ENCODE results near the gene CHST9.
"Not testable (repeated sequence)": the region's sequence is repeated elsewhere in the genome, so short reads cannot be mapped to it uniquely, and the experiment has no call there.

CHST9 gene

DNA sequence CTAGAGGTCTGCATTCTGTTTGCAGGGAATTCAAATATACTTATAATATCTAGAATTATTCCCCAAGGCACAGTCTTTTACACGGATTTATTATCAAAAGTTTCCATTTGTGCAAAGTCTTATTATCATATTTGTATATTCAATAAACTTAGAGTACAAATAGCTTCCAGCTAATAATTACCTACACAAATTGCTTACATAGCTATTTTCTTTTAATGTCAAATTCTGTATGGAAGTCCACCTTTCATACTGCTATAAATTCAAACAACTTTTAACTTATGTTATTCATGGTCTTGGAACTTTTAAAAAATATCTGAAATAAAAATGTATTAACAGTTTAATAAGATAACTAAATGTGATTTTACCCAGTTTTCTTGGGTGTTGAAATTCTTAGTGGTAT, 13.1 kb downstream of the CHST9 start:
- no peak for DNase-seq (ENCODE audit: low spot score)

DNA sequence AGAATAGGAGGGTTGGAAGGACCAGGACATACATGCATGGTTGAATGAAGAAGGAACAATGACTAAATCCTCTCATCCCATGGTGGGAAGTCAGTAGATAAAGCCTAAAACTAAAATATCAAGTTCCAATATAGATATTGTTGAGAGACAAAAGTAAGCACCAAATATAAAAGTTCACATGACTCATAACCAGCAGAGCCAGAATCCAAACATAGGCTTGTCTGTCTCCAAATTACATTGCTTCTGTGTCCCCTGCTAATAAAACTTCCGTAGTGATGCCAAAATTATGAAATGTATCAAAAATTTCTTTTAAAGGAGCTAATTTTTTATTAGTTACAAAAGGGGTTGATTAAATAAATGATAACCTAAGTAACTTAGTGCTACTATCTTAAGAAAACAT, 19.7 kb downstream of the CHST9 start:
- DNase-seq (ENCODE audit: low spot score) = no peak

DNA sequence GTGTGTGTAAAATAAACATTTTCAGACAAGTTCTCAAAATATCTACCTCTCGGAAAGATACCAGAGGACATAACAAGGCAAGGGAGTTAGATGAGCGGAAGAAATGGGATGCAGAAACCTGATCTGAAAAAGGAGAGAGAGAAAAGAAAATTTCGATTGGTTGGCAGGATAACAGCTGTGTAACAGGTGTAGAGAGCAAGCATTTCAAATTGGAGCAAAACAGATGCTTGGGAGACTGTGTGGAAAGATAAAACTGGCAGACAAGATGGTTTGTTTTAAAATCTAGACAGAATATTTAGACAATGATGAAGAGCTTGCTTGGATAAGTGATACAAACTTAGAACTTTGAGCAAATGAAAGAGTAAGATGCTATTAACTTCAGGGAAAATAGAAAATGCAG, 20.2 kb downstream of the CHST9 start:
- DNase-seq (ENCODE audit: low spot score) = no peak

DNA sequence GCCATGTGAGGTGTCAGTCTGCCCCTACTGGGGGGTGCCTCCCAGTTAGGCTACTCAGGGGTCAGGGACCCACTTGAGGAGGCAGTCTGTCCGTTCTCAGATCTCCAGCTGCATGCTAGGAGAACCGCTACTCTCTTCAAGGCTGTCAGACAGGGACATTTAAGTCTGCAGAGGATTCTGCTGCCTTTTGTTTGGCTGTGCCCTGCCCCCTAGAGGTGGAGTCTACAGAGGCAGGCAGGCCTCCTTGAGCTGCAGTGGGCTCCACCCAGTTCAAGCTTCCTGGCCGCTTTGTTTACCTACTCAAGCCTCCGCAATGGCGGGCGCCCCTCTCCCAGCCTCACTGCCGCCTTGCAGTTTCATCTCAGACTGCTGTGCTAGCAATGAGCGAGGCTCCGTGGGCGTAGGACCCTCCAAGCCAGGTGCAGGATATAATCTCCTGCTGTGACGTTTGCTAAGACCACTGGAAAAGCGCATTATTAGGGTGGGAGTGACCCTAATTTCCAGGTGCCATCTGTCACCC, 21.9 kb downstream of the CHST9 start:
- DNase-seq (ENCODE audit: low spot score) = not testable (repeated sequence)

DNA sequence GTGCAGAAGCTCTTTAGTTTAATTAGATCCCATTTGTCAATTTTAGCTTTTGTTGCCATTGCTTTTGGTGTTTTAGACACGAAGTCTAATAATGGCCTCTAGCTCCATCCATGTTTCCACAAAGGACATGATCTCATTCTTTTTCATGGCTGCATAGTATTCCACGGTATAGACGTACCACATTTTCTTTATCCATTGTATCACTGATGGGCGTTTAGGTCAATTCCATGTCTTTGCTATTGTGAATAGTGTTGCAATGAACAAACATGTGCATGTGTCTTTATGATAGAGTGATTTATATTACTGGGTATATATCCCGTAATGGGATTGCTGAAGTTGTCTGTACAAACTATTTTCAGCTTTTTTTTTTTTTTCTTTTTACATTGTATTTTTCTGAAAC, 35.9 kb downstream of the CHST9 start:
- not testable (repeated sequence) for DNase-seq (ENCODE audit: low spot score)

DNA sequence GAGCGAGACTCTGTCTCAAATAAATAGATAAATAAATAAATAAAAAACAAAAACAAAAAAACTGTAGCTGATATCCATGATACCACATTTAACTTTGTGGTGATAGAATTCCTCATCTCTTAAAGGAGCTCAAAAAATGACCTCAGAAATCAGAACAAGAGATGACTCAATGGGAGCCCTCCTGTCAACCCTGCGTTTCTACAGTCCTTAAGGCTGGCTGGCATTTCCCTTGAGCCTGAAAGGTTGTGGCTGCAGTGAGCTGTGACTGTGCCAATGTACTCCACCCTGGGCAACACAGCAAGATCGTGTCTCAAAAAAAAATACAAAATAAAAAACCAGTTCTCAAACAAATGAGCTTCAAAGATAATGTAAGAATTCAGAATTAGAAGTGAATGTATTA, 40.4 kb downstream of the CHST9 start:
- DNase-seq (ENCODE audit: low spot score) = no peak

DNA sequence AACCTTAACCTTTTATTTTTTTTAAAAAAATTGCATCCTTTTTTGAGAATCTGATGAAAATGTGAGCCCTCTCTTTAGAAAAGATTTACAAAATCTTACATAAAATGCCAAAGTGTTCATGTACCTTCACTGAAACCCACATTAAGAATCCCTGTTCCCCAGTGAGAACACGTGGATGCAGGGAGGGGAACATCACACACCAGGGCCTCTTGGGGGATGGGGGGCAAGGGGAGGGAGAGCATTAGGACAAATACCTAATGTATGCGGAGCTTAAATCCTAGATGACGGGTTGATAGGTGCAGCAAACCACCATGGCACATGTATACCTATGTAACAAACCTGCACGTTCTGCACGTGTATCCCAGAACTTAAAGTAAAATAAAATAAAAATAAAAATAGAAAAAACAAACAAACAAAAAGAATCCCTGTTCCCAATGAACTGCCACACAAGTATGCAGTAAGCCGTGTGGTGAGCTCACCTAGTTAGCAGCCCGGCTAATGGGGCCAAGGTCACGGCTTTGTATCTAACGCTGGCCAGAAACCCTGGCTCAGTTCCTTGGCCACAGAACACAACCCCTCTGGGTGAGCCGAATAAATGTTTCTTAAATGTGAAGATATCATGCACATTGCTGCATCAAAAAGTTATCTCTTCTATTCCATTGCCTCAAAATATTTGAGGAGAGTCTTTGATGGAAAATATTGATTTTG, 41.4 kb downstream of the CHST9 start:
- no peak for DNase-seq (ENCODE audit: low spot score)

DNA sequence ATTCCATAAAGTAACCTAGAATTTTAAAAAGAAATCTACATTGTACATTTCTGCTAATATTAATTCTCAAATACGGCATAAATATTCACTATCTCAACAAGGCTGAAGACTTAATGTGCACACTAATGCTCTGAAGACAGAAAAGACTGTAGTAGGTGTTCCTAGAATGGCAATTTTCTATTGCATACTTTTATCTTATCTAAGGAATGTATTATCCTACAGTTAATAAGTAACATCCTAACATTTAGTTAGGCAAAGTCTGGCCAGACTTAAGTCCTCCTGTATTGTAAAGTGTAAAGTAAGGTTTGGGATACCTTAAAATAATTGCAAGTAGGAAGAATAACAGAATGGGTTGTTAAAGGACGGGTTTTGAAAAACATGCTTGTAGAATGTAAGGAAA, 42.2 kb downstream of the CHST9 start:
- no peak for DNase-seq (ENCODE audit: low spot score)

DNA sequence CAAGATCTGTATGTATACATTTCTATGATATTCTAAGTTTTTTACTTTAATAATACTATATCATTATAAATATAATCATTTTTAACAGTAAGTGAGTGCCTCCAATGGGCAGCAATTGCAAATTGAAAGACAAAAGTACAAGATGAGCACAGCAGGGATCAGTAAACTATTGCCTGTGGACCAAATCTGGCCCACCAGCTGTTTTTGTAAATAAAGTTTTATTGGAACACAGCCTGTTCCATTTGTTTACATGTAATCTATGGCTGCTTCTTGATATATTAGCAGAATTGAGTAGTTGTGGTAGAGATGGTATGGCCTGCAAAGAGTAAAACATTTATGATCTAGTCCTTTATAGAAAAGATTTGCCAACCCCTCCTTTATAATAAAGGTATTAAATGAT, 43.2 kb downstream of the CHST9 start:
- no peak for DNase-seq (ENCODE audit: low spot score)

DNA sequence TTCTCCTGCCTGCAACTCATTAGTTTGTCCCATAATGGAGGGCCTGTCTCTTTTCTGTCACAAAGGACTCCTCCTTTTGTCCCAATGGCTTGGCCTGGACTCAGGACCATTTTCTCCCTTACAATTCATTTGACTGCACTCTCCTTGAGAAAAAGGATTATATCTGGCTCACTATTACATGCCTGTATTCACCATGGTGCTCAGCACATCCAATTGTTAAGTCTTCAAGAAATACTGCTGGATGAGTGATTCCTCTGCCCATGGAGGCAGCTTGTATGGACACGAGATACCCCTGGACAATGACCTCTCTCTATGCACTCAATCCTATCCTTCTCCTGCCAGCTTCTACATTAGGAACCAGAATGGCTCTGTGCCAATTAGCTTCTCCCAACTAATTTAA, 47.0 kb downstream of the CHST9 start:
- DNase-seq (ENCODE audit: low spot score) = no peak

DNA sequence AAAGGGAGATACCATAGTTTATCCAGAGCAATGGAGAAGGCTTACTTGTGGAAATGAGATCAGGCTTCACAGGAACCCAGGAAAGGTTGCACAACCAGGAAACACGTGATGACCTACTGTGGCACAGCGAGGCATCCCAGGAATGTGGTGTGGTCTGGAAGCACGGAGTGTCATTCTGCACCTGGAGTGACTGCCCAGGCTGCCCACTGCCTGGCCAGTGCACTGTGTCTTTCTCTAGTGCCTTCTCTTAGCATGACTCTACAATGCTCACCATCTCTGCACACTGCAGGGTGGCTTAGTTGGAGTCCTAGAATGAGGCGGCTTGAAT, 48.9 kb downstream of the CHST9 start:
- no peak for DNase-seq (ENCODE audit: low spot score)

DNA sequence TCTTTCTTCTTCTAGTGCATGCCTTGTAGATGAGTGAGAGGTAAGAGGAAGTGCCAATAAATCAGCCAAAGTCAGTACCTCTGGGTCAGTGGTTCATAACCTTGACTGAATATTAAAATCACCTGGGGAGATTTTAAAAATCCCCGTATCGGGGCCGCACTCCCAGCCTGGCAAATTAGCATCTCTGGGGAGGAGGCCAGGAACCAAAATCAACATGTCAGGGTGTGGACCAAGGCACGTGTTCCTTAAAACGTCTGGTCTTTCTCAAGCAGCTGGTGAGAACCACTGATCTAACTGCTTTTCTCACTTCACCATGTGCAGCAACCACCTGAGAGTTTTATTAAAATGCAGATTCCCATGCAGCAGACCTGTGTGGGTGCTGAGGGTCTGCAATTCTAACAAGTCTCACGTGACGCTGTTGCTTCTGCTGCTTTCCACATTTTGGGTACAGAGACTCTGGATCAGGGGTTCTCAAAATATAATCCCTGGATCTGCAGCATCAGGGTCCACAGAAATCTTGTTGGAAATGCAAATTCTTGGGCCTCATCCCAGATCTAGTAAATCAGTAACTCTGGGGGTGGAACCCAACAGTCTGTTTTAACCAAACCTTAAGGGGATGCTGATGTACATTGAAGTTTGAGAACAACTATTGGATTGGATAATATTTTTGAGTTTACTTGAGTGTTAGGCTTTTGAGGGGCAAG, 49.5 kb downstream of the CHST9 start:
- DNase-seq (ENCODE audit: low spot score) = no peak

DNA sequence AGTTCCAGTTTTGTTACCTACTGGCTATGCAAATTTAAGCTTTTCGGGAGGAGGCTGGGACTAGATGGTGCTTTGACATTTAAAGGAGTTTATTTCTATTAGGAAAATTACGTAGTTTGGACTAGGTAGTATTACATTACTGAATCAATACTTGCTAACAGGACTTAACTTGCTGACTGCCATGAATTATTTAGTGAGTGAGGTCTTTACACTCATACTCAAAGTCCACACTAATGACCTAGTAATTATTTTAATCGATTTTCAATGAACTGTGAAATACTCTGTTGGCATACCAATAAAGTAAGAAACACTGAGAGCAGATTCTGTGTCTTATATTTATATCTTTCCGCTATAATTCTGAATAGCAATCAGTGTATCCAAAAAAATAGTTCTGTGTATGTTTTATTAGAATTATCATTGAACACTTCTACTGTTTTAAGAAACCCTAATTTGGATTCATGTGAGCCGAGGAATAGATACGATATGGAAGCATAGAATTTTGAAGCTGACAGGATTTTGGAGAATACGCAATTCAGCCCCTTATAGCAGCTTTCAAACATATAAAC, 55.0 kb downstream of the CHST9 start:
- DNase-seq (ENCODE audit: low spot score) = no peak

DNA sequence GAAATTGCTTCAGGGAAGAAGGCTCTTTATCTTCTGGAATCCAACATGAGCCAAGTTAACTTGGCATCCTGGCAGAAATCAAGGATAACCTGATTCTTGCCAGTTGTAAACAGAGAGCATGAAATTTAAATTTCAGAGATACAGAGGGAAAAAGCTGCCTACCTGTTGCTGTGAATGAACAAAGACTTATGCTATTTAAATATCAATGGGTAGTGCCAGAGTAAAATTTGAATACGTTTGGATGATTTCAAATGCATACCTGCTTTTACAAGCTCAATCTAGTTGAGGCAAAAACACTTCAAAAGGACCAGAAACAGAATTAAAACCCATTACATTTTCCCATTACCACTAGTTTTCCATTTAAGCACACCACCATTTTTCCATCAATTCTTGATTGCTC, 60.9 kb downstream of the CHST9 start:
- no peak for DNase-seq (ENCODE audit: low spot score)

DNA sequence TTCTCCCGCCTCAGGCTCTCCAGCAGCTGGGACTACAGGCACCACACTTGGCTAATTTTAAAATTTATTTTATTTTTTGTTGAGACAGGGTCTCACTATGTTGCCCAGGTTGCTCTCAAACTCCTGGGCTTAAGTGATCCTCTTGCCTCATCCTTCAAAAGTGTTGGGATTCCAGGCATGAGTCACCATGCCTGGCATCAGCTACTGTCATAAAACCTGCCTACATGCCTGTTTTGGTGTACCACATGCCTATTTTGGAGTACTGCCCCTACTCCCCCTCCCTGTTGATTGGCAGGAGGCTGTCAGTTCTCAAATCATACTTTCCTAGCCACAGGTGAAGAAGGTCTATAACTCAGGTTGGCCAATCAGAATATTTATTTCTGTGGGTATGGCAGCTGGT, 64.0 kb downstream of the CHST9 start:
- DNase-seq (ENCODE audit: low spot score) = no peak

DNA sequence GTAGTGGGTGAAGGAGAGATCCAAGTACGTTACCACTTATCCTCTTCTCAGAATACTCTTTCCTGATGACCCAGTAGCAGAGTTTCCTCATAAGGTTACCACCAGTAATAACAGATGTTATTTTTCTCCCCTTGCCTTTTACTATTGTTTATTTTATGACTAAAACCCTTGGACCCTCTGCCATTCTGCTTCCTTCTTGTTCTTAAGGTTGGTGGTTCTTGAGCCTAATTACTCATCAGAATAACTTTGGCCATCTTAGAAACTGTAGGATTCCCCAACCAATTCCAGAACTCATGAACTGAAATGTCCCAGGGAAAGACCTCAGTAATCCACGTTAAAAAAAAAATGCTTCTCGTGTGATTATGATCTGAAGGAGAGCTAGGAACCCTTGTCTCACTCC, 64.9 kb downstream of the CHST9 start:
- no peak for DNase-seq (ENCODE audit: low spot score)

DNA sequence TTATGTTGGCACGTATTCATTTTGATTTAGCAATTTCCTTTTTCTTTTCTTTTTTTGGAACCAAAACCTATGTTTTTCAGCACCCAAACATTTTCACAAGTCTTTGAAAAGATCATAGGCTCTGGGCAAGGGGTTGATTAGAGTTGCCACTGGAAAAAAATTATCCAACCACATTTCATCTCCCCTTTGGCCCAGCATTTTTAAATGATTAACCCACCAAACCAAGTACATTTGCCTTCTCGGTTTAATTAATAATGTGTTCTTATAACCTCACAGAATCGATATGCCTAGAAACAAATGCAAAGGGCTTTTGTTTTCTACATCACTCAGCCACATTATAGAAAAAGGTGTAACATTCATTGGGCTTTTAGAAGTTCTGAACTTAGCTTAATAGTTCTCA, 66.1 kb downstream of the CHST9 start:
- no peak for DNase-seq (ENCODE audit: low spot score)

DNA sequence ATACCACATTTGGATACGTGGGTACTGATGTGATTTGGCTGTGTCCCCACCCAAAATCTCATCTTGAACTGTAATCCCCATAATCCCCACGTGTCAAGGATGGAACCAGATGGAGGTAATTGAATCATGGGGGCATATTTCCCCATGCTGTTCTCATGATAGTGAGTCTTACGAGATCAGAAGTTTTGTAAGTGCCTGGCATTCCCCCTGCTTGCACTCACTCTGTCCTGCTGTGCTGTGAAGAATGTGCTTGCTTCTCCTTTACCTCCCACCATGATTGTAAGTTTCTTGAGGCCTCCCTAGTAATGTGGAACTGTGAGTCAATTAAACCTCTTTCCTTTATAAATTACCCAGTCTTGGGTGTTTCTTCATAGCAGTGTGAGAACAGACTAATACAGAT, 70.3 kb downstream of the CHST9 start:
- DNase-seq (ENCODE audit: low spot score) = no peak

DNA sequence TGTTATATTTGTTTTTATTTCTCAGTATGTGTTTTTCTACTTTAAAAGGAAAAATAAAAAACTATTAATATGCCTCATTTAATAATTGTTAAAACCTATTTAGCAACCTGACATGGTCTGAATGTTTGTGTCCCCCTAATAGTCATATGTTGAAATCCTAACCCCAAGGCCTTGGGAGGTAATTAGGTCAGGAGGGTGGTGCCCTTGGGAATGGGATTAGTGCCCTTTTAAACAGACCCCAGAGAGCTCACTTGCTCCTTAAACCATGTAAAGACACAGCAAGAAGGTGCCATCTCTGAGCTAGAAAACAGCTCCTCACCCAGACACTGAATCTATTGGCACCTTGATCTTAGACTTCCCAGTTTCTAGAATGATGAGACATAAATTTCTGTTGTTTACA, 71.8 kb downstream of the CHST9 start:
- no peak for DNase-seq (ENCODE audit: low spot score)

DNA sequence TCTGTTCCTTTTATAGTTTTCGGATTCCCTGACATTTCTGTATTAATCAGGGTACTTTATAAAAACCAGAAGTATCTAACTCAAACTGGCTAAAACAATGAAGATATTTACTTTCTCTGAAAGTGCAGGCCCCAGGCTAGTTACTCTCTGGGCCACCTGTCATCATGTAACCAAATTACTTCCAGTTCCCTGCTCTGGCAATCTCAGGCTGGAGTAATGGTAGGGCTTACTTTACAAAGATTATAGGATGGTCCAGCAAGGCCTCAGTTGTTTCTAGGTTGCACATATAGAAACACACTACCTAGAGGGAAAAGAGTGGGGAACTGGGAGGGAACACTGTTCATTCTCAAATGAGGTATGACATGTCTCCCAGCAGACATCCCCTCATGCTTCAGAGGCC, 74.8 kb downstream of the CHST9 start:
- DNase-seq (ENCODE audit: low spot score) = no peak

DNA sequence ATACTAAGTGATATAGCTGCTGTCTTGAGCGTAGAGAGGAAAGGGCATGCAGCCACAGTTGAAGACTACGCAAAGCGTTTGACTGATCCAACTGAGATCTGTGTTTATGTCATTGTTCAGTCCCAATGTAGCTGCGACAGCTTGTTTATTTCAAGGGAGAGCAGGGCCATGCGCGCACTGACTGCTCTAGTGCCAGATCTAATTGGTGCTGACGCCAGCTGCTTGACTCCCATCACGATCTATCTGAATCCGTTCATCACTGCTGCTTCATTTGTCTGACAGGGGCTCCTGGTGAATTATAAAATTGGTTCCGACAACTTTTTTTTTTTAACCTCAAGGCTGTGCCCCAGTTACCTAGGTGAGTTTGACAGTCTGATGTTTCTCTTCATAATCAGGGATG, 75.7 kb downstream of the CHST9 start:
- no peak for DNase-seq (ENCODE audit: low spot score)

DNA sequence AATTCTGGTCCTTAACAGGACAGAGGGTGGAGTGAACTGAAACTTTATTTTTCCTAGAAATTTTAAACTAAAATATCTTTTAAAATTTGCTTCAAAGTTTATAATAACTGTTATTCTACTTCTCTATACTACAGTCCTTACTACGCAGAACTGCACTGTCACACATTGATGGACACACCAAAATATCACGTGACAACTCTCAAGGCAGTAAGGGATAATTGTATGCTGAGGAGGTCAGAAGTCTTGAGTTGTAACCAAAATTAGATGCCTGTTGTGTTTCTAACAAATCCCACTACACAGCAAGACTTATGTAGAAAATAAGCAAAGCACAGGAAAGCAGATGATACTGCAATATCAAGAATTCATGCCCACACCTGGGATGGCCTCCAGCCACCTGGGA, 76.3 kb downstream of the CHST9 start:
- no peak for DNase-seq (ENCODE audit: low spot score)

DNA sequence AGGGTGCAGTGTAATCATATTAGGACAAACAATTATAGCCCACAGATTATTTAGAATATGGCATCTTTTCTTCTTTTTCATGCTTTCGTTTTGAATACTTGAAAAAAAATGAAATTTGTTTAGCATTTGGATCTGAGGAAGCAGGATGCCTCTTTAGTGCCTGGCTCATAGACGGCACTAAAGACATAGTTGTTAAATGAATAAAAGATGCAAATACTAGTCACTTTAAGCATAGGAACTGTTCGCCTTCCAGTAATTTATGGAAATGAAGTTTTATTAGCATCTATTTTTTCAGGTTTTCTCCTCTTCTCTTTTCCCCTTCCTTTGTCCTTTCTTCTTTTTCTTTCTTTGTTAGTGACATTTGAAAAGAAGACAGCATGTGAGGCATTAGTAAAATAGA, 80.4 kb downstream of the CHST9 start:
- no peak for DNase-seq (ENCODE audit: low spot score)

DNA sequence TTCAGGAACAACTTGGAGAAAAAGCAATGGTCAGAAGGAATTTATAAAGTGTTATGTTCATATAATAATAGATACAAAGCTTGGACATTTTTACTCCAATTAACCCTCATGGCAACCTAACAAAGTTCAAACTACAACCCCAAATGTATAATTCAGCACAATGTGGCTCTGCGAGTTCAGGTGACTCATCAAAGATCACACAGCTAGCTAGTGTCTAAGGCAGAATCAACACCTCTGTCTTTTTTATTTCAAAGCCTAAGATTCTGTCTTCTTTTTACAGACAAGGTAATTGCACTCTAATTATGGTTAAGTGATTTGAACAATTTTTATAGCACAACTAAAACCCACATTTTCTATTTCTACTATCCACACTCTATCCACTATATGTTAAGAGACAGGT, 90.5 kb downstream of the CHST9 start:
- no peak for DNase-seq (ENCODE audit: low spot score)
